ENCODE data around the gene GTF3C5.
"Not testable (repeated sequence)": the region's sequence is repeated elsewhere in the genome, so short reads cannot be mapped to it uniquely, and the experiment has no call there.

Gene GTF3C5

GRCh38 chr9:133076691-133077090 lies 45.9 kb downstream of the GTF3C5 start:
- no peaks in the 10 kb centered on the region for H4K20me1 ChIP-seq (ENCODE audit: low read depth, low read length)
- H3K4me2 ChIP-seq (ENCODE audit: low read depth, low read length, poor library complexity, severe bottlenecking) = no peak overlapping the region
- H3K27me3 ChIP-seq (ENCODE audit: low read length) = no peaks in the 10 kb centered on the region
- no peak overlapping the region for H3K9ac ChIP-seq (ENCODE audit: low read length)
- no peak overlapping the region for H3K4me3 ChIP-seq (ENCODE audit: insufficient read depth, low read length, poor library complexity, severe bottlenecking)
- no peaks in the 10 kb centered on the region for H3K79me2 ChIP-seq (ENCODE audit: insufficient read depth, low read length)
- no peaks in the 10 kb centered on the region for H3K36me3 ChIP-seq (ENCODE audit: low read length)
- no peak overlapping the region for H3K27ac ChIP-seq (ENCODE audit: low read depth, low read length)
- TF ChIP-seq EZH2phosphoT487 (conservative IDR thresholded peaks at IDR 0.05; ENCODE audit: low read length) (no peak), CTCF (IDR thresholded peaks at IDR 0.05; ENCODE audit: insufficient read depth, low read length, poor library complexity, severe bottlenecking) (no peak)
- H2AFZ ChIP-seq (ENCODE audit: low read depth, low read length, severe bottlenecking) = no peak overlapping the region
- H3F3A ChIP-seq (ENCODE audit: insufficient read depth) = no peaks in the 10 kb centered on the region
- no peaks in the 10 kb centered on the region for H3K9me2 ChIP-seq (replicated peaks; ENCODE audit: insufficient read depth, low read length)
- no peaks in the 10 kb centered on the region for H3K9me3 ChIP-seq (ENCODE audit: insufficient read depth, low read length)

- Histone ChIP-seq H3K9me2 (replicated peaks; ENCODE audit: insufficient read depth, low read length) (no peaks in the 10 kb centered on the region), H3K4me2 (ENCODE audit: low read depth, low read length, poor library complexity, severe bottlenecking) (no peak overlapping the region), H3K36me3 (ENCODE audit: low read length) (no peaks in the 10 kb centered on the region), H3K27me3 (ENCODE audit: low read length) (no peaks in the 10 kb centered on the region), H3K9me3 (ENCODE audit: insufficient read depth, low read length) (no peaks in the 10 kb centered on the region), H3K9ac (ENCODE audit: low read length) (no peak overlapping the region), H3F3A (ENCODE audit: insufficient read depth) (no peaks in the 10 kb centered on the region), H3K4me3 (ENCODE audit: insufficient read depth, low read length, poor library complexity, severe bottlenecking) (no peak overlapping the region), H3K27ac (ENCODE audit: low read depth, low read length) (no peak overlapping the region), H2AFZ (ENCODE audit: low read depth, low read length, severe bottlenecking) (no peak overlapping the region), H4K20me1 (ENCODE audit: low read depth, low read length) (no peaks in the 10 kb centered on the region), H3K79me2 (ENCODE audit: insufficient read depth, low read length) (no peaks in the 10 kb centered on the region)
- no peak for TF ChIP-seq CTCF (IDR thresholded peaks at IDR 0.05; ENCODE audit: insufficient read depth, low read length, poor library complexity, severe bottlenecking)
- TF ChIP-seq EZH2phosphoT487 (conservative IDR thresholded peaks at IDR 0.05; ENCODE audit: low read length) = no peak
Observed at GRCh38 chr9:133078486-133078885, 47.7 kb downstream of the GTF3C5 start.

- Histone ChIP-seq H3K36me3 (ENCODE audit: low read length) (no peaks in the 10 kb centered on the region), H3K27ac (ENCODE audit: low read depth, low read length) (no peak overlapping the region), H3K79me2 (ENCODE audit: insufficient read depth, low read length) (no peaks in the 10 kb centered on the region), H3K4me2 (ENCODE audit: low read depth, low read length, poor library complexity, severe bottlenecking) (no peak overlapping the region), H3K27me3 (ENCODE audit: low read length) (no peaks in the 10 kb centered on the region), H3K9me3 (ENCODE audit: insufficient read depth, low read length) (no peaks in the 10 kb centered on the region), H4K20me1 (ENCODE audit: low read depth, low read length) (no peaks in the 10 kb centered on the region), H3F3A (ENCODE audit: insufficient read depth) (no peaks in the 10 kb centered on the region), H3K9ac (ENCODE audit: low read length) (no peak overlapping the region), H2AFZ (ENCODE audit: low read depth, low read length, severe bottlenecking) (no peak overlapping the region), H3K9me2 (replicated peaks; ENCODE audit: insufficient read depth, low read length) (no peaks in the 10 kb centered on the region), H3K4me3 (ENCODE audit: insufficient read depth, low read length, poor library complexity, severe bottlenecking) (no peak overlapping the region)
- no peak for TF ChIP-seq EZH2phosphoT487 (conservative IDR thresholded peaks at IDR 0.05; ENCODE audit: low read length)
- no peak for TF ChIP-seq CTCF (IDR thresholded peaks at IDR 0.05; ENCODE audit: insufficient read depth, low read length, poor library complexity, severe bottlenecking)
Observed at GRCh38 chr9:133080161-133080560, 49.4 kb downstream of the GTF3C5 start.

- H3K27ac ChIP-seq (ENCODE audit: low read depth, low read length); H3F3A ChIP-seq (ENCODE audit: insufficient read depth); H2AFZ ChIP-seq (ENCODE audit: low read depth, low read length, severe bottlenecking); H3K27me3 ChIP-seq (ENCODE audit: low read length); H3K36me3 ChIP-seq (ENCODE audit: low read length); H3K9me2 ChIP-seq (replicated peaks; ENCODE audit: insufficient read depth, low read length); H3K9ac ChIP-seq (ENCODE audit: low read length); H3K4me3 ChIP-seq (ENCODE audit: insufficient read depth, low read length, poor library complexity, severe bottlenecking); H3K9me3 ChIP-seq (ENCODE audit: insufficient read depth, low read length); H3K4me2 ChIP-seq (ENCODE audit: low read depth, low read length, poor library complexity, severe bottlenecking); H4K20me1 ChIP-seq (ENCODE audit: low read depth, low read length); H3K79me2 ChIP-seq (ENCODE audit: insufficient read depth, low read length): not testable (repeated sequence)
Observed at GRCh38 chr9:133080786-133081779, 50.3 kb downstream of the GTF3C5 start.

- not testable (repeated sequence) for H2AFZ ChIP-seq (ENCODE audit: low read depth, low read length, severe bottlenecking); H4K20me1 ChIP-seq (ENCODE audit: low read depth, low read length); H3K27ac ChIP-seq (ENCODE audit: low read depth, low read length); H3K9ac ChIP-seq (ENCODE audit: low read length); H3K4me2 ChIP-seq (ENCODE audit: low read depth, low read length, poor library complexity, severe bottlenecking); H3K4me3 ChIP-seq (ENCODE audit: insufficient read depth, low read length, poor library complexity, severe bottlenecking); H3K9me2 ChIP-seq (replicated peaks; ENCODE audit: insufficient read depth, low read length); H3K79me2 ChIP-seq (ENCODE audit: insufficient read depth, low read length); H3K36me3 ChIP-seq (ENCODE audit: low read length); H3K9me3 ChIP-seq (ENCODE audit: insufficient read depth, low read length); H3F3A ChIP-seq (ENCODE audit: insufficient read depth); H3K27me3 ChIP-seq (ENCODE audit: low read length)
Observed at GRCh38 chr9:133081957-133082644, 51.3 kb downstream of the GTF3C5 start.

Data from SU-DHL-6 (cell line).